ENCODE data around the gene PIK3R3. TPM values are rescaled to one million over a fixed set of nuclear protein-coding genes. Genes with fewer than 3 reads are reported as not detected.

Gene PIK3R3
- total RNA-seq, 1 experiment from 2014 or later = 12.4 TPM

- no peaks in the 10 kb centered on the region; the same call in 1 of the 2 replicates for H3K27me3 ChIP-seq (ENCODE audit: insufficient read depth, low read length)
- Mint-ChIP-seq H3K4me1 (peaks cover 6 to 9% of the 10 kb centered on the region in 2 experiments; a peak in 3 of 4 replicates), H3K4me3 (no peak overlapping the region), H3K27me3 (ENCODE audit: low read depth) (peaks cover 7% of the 10 kb centered on the region), H3K27ac (no peak overlapping the region), H3K9me3 (no peaks in the 10 kb centered on the region; a peak in 1 of 5 replicates), H3K36me3 (ENCODE audit: insufficient read depth in 1 of 3, low read depth in 3 of 3) (no peaks in the 10 kb centered on the region)
- no peak overlapping the region for H2BK15ac ChIP-seq (ENCODE audit: low read depth, low read length)
- H3K9me3 ChIP-seq (ENCODE audit: control insufficient read depth, low read depth, low read length) = no peaks in the 10 kb centered on the region
- H3K79me1 ChIP-seq (ENCODE audit: insufficient read depth, low read depth, low read length, poor library complexity, severe bottlenecking) = no peaks in the 10 kb centered on the region
- no peak overlapping the region for H4K91ac ChIP-seq (ENCODE audit: insufficient read length, low read depth, low read length)
- no peaks in the 10 kb centered on the region for H3K23me2 ChIP-seq (ENCODE audit: insufficient read length, low read depth, low read length, poor library complexity, severe bottlenecking)
- H3K56ac ChIP-seq (ENCODE audit: insufficient read length, low read depth, low read length) = no peak overlapping the region
- H2BK12ac ChIP-seq (ENCODE audit: insufficient read length, low read depth, low read length) = no peak overlapping the region
- H3T11ph ChIP-seq (ENCODE audit: low read length) = no peak overlapping the region
- no CpG with 5 or more reads among the region's 12 CpGs for WGBS (ENCODE audit: extremely low coverage, insufficient read length, low lambda C conversion rate)
- H3K14ac ChIP-seq (ENCODE audit: insufficient read depth, low read length) = no peak overlapping the region
- no peak overlapping the region for H2BK5ac ChIP-seq (ENCODE audit: insufficient read length, low read length)
- no peak overlapping the region for H2AFZ ChIP-seq (ENCODE audit: low read length)
- no peaks in the 10 kb centered on the region for H3K79me2 ChIP-seq (ENCODE audit: insufficient read depth, low read length)
- H3K9ac ChIP-seq (ENCODE audit: extremely low read depth, insufficient read length, low read length) = no peak overlapping the region
- H2BK20ac ChIP-seq (ENCODE audit: low read depth, low read length, poor library complexity, severe bottlenecking) = no peak overlapping the region
- TF ChIP-seq CTCF (conservative IDR thresholded peaks at IDR 0.05) = peak; percentile 43; the same call in 2 of the 3 replicates
- H3K4me2 ChIP-seq (ENCODE audit: insufficient read depth, insufficient read length, low read length) = no peak overlapping the region
- peaks cover 5% of the 10 kb centered on the region; the same call in 1 of the 2 replicates for H3K4me1 ChIP-seq (ENCODE audit: insufficient read depth, low read length)
- no peak overlapping the region for H2BK120ac ChIP-seq (ENCODE audit: low read depth, low read length, poor library complexity, severe bottlenecking)
- H3K4ac ChIP-seq (ENCODE audit: low read depth, low read length) = no peak overlapping the region
- no peak overlapping the region for H3K27ac ChIP-seq (ENCODE audit: insufficient read length, low read depth, low read length)
- H2AK5ac ChIP-seq (ENCODE audit: insufficient read length, low read length) = no peak overlapping the region
- no peak overlapping the region for H3K23ac ChIP-seq (ENCODE audit: insufficient read length, low read depth, low read length)
- DNase-seq = peak; percentile 83
- no peak overlapping the region for H4K5ac ChIP-seq (ENCODE audit: insufficient read length, low read depth, low read length)
- H3K18ac ChIP-seq (ENCODE audit: insufficient read length, low read depth, low read length) = no peak overlapping the region
- no peak overlapping the region for H4K8ac ChIP-seq (replicated peaks; ENCODE audit: insufficient read length, low read depth, low read length)
- no peaks in the 10 kb centered on the region for H4K20me1 ChIP-seq (ENCODE audit: control insufficient read depth, insufficient read depth, insufficient read length)
Observed at GRCh38 chr1:46180082-46180616, 47.7 kb upstream of the PIK3R3 start.

Data from H9 (cell line).